K562 (cell line): ENCODE results near the gene KRTCAP2. TPM values are rescaled to one million over a fixed set of nuclear protein-coding genes. Genes with fewer than 3 reads are reported as not detected.

Experiments used
- ATF7 ChIP-seq: fragments of 450-650 bp; IDR thresholded peaks from 2 replicates; pipeline ENCODE4 v1.7.1; 2014; ENCODE audit warnings: mild to moderate bottlenecking, moderate library complexity
- CEBPG ChIP-seq, 3 experiments: fragments of 200-800 bp in 1 of 3; sonication (Bioruptor generic) in 1 of 3; sonication (generic) in 1 of 3; formaldehyde crosslinking in 1 of 3; IDR thresholded peaks in 2 of 3; conservative IDR thresholded peaks in 1 of 3; 2 replicates each; pipeline versions ENCODE4 v1.6.1 to v1.8.0; 2016 to 2022; ENCODE audit warnings: missing compliant biosample characterization in 2 of 3, missing genetic modification characterization in 2 of 3, mild to moderate bottlenecking in 1 of 3, missing genetic modification reagents in 1 of 3
- FOXK1 ChIP-seq: sonication (generic); formaldehyde crosslinking; IDR thresholded peaks from 2 replicates; pipeline ENCODE4 v1.8.0; 2022; ENCODE audit warnings: missing genetic modification reagents, mild to moderate bottlenecking, borderline replicate concordance
- KAT8 ChIP-seq: fragments of 450-650 bp; IDR thresholded peaks from 2 replicates; pipeline ENCODE4 v1.6.1; 2016; ENCODE audit warnings: low read depth, mild to moderate bottlenecking
- MTA2 ChIP-seq: fragments of 450-650 bp; IDR thresholded peaks from 2 replicates; pipeline ENCODE4 v1.6.1; 2016; ENCODE audit warnings: low read depth
- SP1 ChIP-seq: sonication (generic); formaldehyde crosslinking; IDR thresholded peaks from 2 replicates; pipeline ENCODE4 v1.8.1; 2022; ENCODE audit warnings: mild to moderate bottlenecking, missing genetic modification reagents
- TAF7 ChIP-seq: fragments of 450-650 bp; IDR thresholded peaks from 2 replicates; pipeline ENCODE4 v1.6.1; 2016; ENCODE audit warnings: missing genetic modification characterization, missing compliant biosample characterization
- ZBTB11 ChIP-seq, 3 experiments: fragments of 200-800 bp in 1 of 3; fragments of 250-450 bp in 1 of 3; fragments of 450-650 bp in 1 of 3; sonication (Bioruptor Pico) in 1 of 3; sonication (Bioruptor generic) in 1 of 3; formaldehyde crosslinking in 1 of 3; IDR thresholded peaks; 2 replicates each; pipeline versions ENCODE4 v1.6.1 to v1.8.0; 2016 to 2022; ENCODE audit warnings: mild to moderate bottlenecking in 2 of 3, missing genetic modification characterization in 2 of 3, missing compliant biosample characterization in 1 of 3, moderate library complexity in 1 of 3
- ZBTB12 ChIP-seq: fragments of 250-450 bp; sonication (Bioruptor Pico); IDR thresholded peaks from 2 replicates; pipeline ENCODE4 v1.4.0; 2020
- ZNF277 ChIP-seq: fragments of 250-450 bp; sonication (Bioruptor Pico); IDR thresholded peaks from 2 replicates; pipeline ENCODE4 v1.8.0; 2022; ENCODE audit warnings: inconsistent platforms, mild to moderate bottlenecking, moderate library complexity, borderline replicate concordance
- polyA plus RNA-seq, 8 experiments: library from polyadenylated mRNA; depleted of rRNA in 4 of 8; stranded (reverse) in 5 of 8; unstranded in 3 of 8; fragments of >200 nt; fragmentation: Nextera tagmentation in 2 of 8; fragmentation: Illumina TruSeq in 1 of 8; extraction: Ambion mirVana in 2 of 8; extraction: Trizol in 1 of 8; gene quantifications; 2 replicates each; pipeline versions ENCODE4 v1.2.1 to v1.2.3, GENCODE V29; 2011 to 2014; ENCODE audit warnings: inconsistent platforms in 1 of 8, missing spikeins in 1 of 8
- total RNA-seq, 7 experiments: library from RNA; depleted of rRNA in 6 of 7; stranded (reverse); fragments of >200 nt in 6 of 7; fragmentation: Illumina TruSeq in 2 of 7; extraction: Trizol in 2 of 7; gene quantifications; 2 replicates each; pipeline versions ENCODE4 v1.2.1 to v1.2.3, GENCODE V29; 2011 to 2021; ENCODE audit warnings: low replicate concordance in 1 of 7

The KRTCAP2 gene
- total and polyA plus RNA-seq, 9 of the 15 experiments (the other 6 are each of a cell fraction or from before 2014, with no cell fraction given): 126 to 436 (median 244) TPM

GRCh38 chr1:155139895-155140629 is 33.0 kb downstream of the KRTCAP2 start, which contains the start of gene DPM3 (continued):
- peak; percentile 22; the same call in 1 of the 2 replicates for TF ChIP-seq CEBPG (CRISPR knock-in tag; IDR thresholded peaks at IDR 0.05)
- peak in 1 of 2 experiments; percentile 16; a peak in 1 of 4 replicates for TF ChIP-seq CEBPG (tag; conservative IDR thresholded peaks at IDR 0.05 in 1 of 2, IDR thresholded peaks at IDR 0.05 in 1 of 2)
- TF ChIP-seq TAF7: peak; percentile 41; the same call in 1 of the 2 replicates
- TF ChIP-seq KAT8: no peak
- peak; percentile 46; the same call in 1 of the 2 replicates for TF ChIP-seq ZBTB12
- peak; percentile 68 for TF ChIP-seq SP1 (CRISPR knock-in tag)
- 0 out of 2 replicates have a peak, but pooled peaks have one; percentile 46 for TF ChIP-seq FOXK1 (CRISPR knock-in tag)
- peak; percentile 73; the same call in 1 of the 2 replicates for TF ChIP-seq ATF7
- TF ChIP-seq ZBTB11 (CRISPR knock-in tag; IDR thresholded peaks at IDR 0.05): peak; percentile 90 to 99 (median 97)
- TF ChIP-seq ZNF277 (CRISPR knock-in tag): no peak
- no peak for TF ChIP-seq MTA2
